T-helper 2 cell treated with Interferon-gamma antibody and Interleukin-4, amounts not matched to agents 5 μg/mL and 100 μg/mL, for 36 hours (primary cell): ENCODE results near the gene RUNX1.
A peak's percentile ranks its signal among the peaks of the same experiment; 100 is the strongest.

Experiments used
- DNase-seq: peaks from one replicate; pipeline ENCODE4 v3.0.0; 2021; ENCODE audit warnings: low spot score
- H3K27ac Mint-ChIP-seq: one replicate; pipeline ENCODE4 v1.8.0; 2021; ENCODE audit warnings: mild to moderate bottlenecking, mixed read lengths
- H3K27me3 Mint-ChIP-seq: one replicate; pipeline ENCODE4 v1.8.0; 2021; ENCODE audit warnings: low read depth, mixed read lengths
- H3K36me3 Mint-ChIP-seq: one replicate; pipeline ENCODE4 v1.8.0; 2021; ENCODE audit warnings: low read depth, mixed read lengths
- H3K4me1 Mint-ChIP-seq: one replicate; pipeline ENCODE4 v1.8.0; 2021; ENCODE audit warnings: low read depth, mixed read lengths
- H3K4me3 Mint-ChIP-seq: one replicate; pipeline ENCODE4 v1.8.0; 2022; ENCODE audit warnings: mild to moderate bottlenecking, moderate library complexity, mixed read lengths
- H3K9me3 Mint-ChIP-seq: one replicate; pipeline ENCODE4 v1.8.0; 2021; ENCODE audit warnings: mixed read lengths

Gene RUNX1

GRCh38 chr21:34888569-34889319 lies 160.4 kb downstream of the RUNX1 start:
- Mint-ChIP-seq H3K27me3 (peaks cover 2% of the 10 kb centered on the region), H3K4me3 (peak overlapping the region; percentile 97), H3K9me3 (no peaks in the 10 kb centered on the region), H3K36me3 (peaks cover 36% of the 10 kb centered on the region), H3K4me1 (peaks cover 32% of the 10 kb centered on the region), H3K27ac (peak overlapping the region; percentile 99)
- peak; percentile 93 for DNase-seq

GRCh38 chr21:34887725-34888568 lies 161.2 kb downstream of the RUNX1 start:
- Mint-ChIP-seq H3K4me1 (peaks cover 34% of the 10 kb centered on the region), H3K27me3 (peaks cover 2% of the 10 kb centered on the region), H3K9me3 (no peaks in the 10 kb centered on the region), H3K36me3 (peaks cover 44% of the 10 kb centered on the region), H3K4me3 (peak overlapping the region; percentile 97), H3K27ac (peak overlapping the region; percentile 99)
- peak; percentile 93 for DNase-seq

GRCh38 chr21:34887105-34887442 lies 162.0 kb downstream of the RUNX1 start:
- H3K4me1 Mint-ChIP-seq, result peaks cover 39% of the 10 kb centered on the region
- H3K4me3 Mint-ChIP-seq, result peak overlapping the region; percentile 97
- no peak for DNase-seq
- no peaks in the 10 kb centered on the region for H3K9me3 Mint-ChIP-seq
- H3K27me3 Mint-ChIP-seq, result peaks cover 2% of the 10 kb centered on the region
- peak overlapping the region; percentile 99 for H3K27ac Mint-ChIP-seq
- H3K36me3 Mint-ChIP-seq, result peaks cover 51% of the 10 kb centered on the region

GRCh38 chr21:34886240-34887104 lies 162.6 kb downstream of the RUNX1 start:
- H3K9me3 Mint-ChIP-seq, result no peaks in the 10 kb centered on the region
- H3K4me1 Mint-ChIP-seq, result peaks cover 37% of the 10 kb centered on the region
- no peak for DNase-seq
- peak overlapping the region; percentile 97 for H3K4me3 Mint-ChIP-seq
- H3K27me3 Mint-ChIP-seq, result peaks cover 2% of the 10 kb centered on the region
- H3K27ac Mint-ChIP-seq, result peak overlapping the region; percentile 99
- peaks cover 49% of the 10 kb centered on the region for H3K36me3 Mint-ChIP-seq

GRCh38 chr21:34885626-34886239 lies 163.4 kb downstream of the RUNX1 start:
- Mint-ChIP-seq H3K4me1 (peaks cover 43% of the 10 kb centered on the region), H3K27ac (peak overlapping the region; percentile 99), H3K9me3 (no peaks in the 10 kb centered on the region), H3K27me3 (peaks cover 2% of the 10 kb centered on the region), H3K4me3 (peak overlapping the region; percentile 97), H3K36me3 (peaks cover 50% of the 10 kb centered on the region)
- DNase-seq, result no peak

GRCh38 chr21:34885125-34885524 lies 164.0 kb downstream of the RUNX1 start:
- peak overlapping the region; percentile 97 for H3K4me3 Mint-ChIP-seq
- DNase-seq, result no peak
- peaks cover 2% of the 10 kb centered on the region for H3K27me3 Mint-ChIP-seq
- peaks cover 54% of the 10 kb centered on the region for H3K36me3 Mint-ChIP-seq
- peaks cover 45% of the 10 kb centered on the region for H3K4me1 Mint-ChIP-seq
- peak overlapping the region; percentile 76 for H3K27ac Mint-ChIP-seq
- no peaks in the 10 kb centered on the region for H3K9me3 Mint-ChIP-seq

GRCh38 chr21:34884346-34884929 lies 164.7 kb downstream of the RUNX1 start:
- Mint-ChIP-seq H3K4me3 (peak overlapping the region; percentile 71), H3K9me3 (no peaks in the 10 kb centered on the region), H3K36me3 (peaks cover 60% of the 10 kb centered on the region), H3K27ac (peak overlapping the region; percentile 17), H3K27me3 (peaks cover 2% of the 10 kb centered on the region), H3K4me1 (peaks cover 51% of the 10 kb centered on the region)
- DNase-seq, result no peak

GRCh38 chr21:34883491-34884271 lies 165.4 kb downstream of the RUNX1 start:
- Mint-ChIP-seq H3K9me3 (no peaks in the 10 kb centered on the region), H3K36me3 (peaks cover 62% of the 10 kb centered on the region), H3K4me3 (peak overlapping the region; percentile 71), H3K27me3 (peaks cover 2% of the 10 kb centered on the region), H3K4me1 (peaks cover 51% of the 10 kb centered on the region), H3K27ac (peak overlapping the region; percentile 67)
- no peak for DNase-seq

- no peaks in the 10 kb centered on the region for H3K27me3 Mint-ChIP-seq
- peak overlapping the region; percentile 64 for H3K27ac Mint-ChIP-seq
- DNase-seq, result no peak
- peaks cover 66% of the 10 kb centered on the region for H3K36me3 Mint-ChIP-seq
- peak overlapping the region; percentile 71 for H3K4me3 Mint-ChIP-seq
- peaks cover 48% of the 10 kb centered on the region for H3K4me1 Mint-ChIP-seq
- H3K9me3 Mint-ChIP-seq, result no peaks in the 10 kb centered on the region
Observed at GRCh38 chr21:34882719-34883131, 166.4 kb downstream of the RUNX1 start.

- Mint-ChIP-seq H3K4me3 (peak overlapping the region; percentile 71), H3K36me3 (peaks cover 74% of the 10 kb centered on the region), H3K27ac (peak overlapping the region; percentile 72), H3K9me3 (no peaks in the 10 kb centered on the region), H3K27me3 (no peaks in the 10 kb centered on the region), H3K4me1 (peaks cover 49% of the 10 kb centered on the region)
- peak; percentile 2 for DNase-seq
Observed at GRCh38 chr21:34881839-34882371, 167.2 kb downstream of the RUNX1 start.

- no peaks in the 10 kb centered on the region for H3K9me3 Mint-ChIP-seq
- peak; percentile 1 for DNase-seq
- peaks cover 76% of the 10 kb centered on the region for H3K36me3 Mint-ChIP-seq
- peak overlapping the region; percentile 71 for H3K4me3 Mint-ChIP-seq
- peaks cover 49% of the 10 kb centered on the region for H3K4me1 Mint-ChIP-seq
- no peaks in the 10 kb centered on the region for H3K27me3 Mint-ChIP-seq
- H3K27ac Mint-ChIP-seq, result peak overlapping the region; percentile 28
Observed at GRCh38 chr21:34881421-34881820, 167.7 kb downstream of the RUNX1 start.

GRCh38 chr21:34880401-34880800 lies 168.7 kb downstream of the RUNX1 start:
- Mint-ChIP-seq H3K27ac (peak overlapping the region; percentile 53), H3K4me1 (peaks cover 53% of the 10 kb centered on the region), H3K36me3 (peaks cover 77% of the 10 kb centered on the region), H3K4me3 (no peak overlapping the region), H3K27me3 (no peaks in the 10 kb centered on the region), H3K9me3 (no peaks in the 10 kb centered on the region)
- no peak for DNase-seq
